ENCODE results near the gene BRCA1.
A peak's percentile ranks its signal among the peaks of the same experiment; 100 is the strongest.

BRCA1 gene

DNA sequence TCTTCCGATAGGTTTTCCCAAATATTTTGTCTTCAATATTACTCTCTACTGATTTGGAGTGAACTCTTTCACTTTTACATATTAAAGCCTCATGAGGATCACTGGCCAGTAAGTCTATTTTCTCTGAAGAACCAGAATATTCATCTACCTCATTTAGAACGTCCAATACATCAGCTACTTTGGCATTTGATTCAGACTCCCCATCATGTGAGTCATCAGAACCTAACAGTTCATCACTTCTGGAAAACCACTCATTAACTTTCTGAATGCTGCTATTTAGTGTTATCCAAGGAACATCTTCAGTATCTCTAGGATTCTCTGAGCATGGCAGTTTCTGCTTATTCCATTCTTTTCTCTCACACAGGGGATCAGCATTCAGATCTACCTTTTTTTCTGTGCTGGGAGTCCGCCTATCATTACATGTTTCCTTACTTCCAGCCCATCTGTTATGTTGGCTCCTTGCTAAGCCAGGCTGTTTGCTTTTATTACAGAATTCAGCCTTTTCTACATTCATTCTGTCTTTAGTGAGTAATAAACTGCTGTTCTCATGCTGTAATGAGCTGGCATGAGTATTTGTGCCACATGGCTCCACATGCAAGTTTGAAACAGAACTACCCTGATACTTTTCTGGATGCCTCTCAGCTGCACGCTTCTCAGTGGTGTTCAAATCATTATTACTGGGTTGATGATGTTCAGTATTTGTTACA, 30.9 kb downstream of the BRCA1 start:
- no peak for DNase-seq (ENCODE audit: low read depth)
- TF ChIP-seq, protein P1, sequence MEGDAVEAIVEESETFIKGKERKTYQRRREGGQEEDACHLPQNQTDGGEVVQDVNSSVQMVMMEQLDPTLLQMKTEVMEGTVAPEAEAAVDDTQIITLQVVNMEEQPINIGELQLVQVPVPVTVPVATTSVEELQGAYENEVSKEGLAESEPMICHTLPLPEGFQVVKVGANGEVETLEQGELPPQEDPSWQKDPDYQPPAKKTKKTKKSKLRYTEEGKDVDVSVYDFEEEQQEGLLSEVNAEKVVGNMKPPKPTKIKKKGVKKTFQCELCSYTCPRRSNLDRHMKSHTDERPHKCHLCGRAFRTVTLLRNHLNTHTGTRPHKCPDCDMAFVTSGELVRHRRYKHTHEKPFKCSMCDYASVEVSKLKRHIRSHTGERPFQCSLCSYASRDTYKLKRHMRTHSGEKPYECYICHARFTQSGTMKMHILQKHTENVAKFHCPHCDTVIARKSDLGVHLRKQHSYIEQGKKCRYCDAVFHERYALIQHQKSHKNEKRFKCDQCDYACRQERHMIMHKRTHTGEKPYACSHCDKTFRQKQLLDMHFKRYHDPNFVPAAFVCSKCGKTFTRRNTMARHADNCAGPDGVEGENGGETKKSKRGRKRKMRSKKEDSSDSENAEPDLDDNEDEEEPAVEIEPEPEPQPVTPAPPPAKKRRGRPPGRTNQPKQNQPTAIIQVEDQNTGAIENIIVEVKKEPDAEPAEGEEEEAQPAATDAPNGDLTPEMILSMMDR (IDR thresholded peaks at IDR 0.05; ENCODE audit: insufficient read depth, low read depth, low read length, missing control alignments): no peak
- H3K4me3 ChIP-seq (ENCODE audit: low read length): no peak overlapping the region

DNA sequence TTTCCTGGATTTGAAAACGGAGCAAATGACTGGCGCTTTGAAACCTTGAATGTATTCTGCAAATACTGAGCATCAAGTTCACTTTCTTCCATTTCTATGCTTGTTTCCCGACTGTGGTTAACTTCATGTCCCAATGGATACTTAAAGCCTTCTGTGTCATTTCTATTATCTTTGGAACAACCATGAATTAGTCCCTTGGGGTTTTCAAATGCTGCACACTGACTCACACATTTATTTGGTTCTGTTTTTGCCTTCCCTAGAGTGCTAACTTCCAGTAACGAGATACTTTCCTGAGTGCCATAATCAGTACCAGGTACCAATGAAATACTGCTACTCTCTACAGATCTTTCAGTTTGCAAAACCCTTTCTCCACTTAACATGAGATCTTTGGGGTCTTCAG, 32.3 kb downstream of the BRCA1 start:
- TF ChIP-seq, protein P1 (IDR thresholded peaks at IDR 0.05; ENCODE audit: insufficient read depth, low read depth, low read length, missing control alignments): no peak
- DNase-seq (ENCODE audit: low read depth): no peak
- H3K4me3 ChIP-seq (ENCODE audit: low read length): no peak overlapping the region

DNA sequence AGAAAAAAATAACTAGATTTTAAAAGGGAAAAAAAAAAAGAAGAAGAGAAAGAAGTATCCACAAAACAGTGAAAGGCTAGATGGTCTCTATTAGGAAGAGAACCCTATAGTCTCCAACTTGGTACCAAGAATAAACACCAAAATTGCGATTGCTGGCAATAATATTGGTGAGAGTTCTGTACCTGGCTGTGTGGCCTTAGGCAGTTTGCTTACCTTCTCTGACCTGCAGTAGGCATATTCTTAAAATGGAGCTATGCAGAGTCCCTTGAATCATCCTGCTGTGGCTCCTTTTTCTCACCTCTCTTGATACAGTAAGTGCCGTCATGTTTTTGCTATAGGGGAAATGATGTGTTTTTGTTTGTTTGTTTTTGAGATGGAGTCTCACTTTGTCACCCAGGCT, 35.1 kb downstream of the BRCA1 start:
- TF ChIP-seq, protein P1 (IDR thresholded peaks at IDR 0.05; ENCODE audit: insufficient read depth, low read depth, low read length, missing control alignments): no peak
- no peak for DNase-seq (ENCODE audit: low read depth)
- no peak overlapping the region for H3K4me3 ChIP-seq (ENCODE audit: low read length)

DNA sequence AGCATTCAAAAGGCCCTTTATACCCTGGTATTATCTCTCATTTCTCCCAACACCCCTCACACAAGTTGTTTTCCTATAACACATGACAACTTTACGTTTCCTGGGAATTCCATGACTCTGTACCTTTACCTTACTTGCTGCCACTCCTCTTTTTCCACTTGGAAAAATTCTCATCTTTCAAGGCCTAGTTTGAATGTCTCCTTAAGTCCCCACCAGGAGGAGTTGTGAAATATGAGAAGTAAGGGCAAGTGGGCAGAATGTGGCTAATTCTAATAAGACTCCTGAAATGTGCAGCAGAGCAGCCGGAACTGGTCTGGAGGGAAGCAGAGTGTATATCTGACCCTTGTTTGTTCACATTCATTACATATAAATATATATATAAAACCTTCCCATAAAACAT, 39.7 kb downstream of the BRCA1 start:
- TF ChIP-seq, protein P1 (IDR thresholded peaks at IDR 0.05; ENCODE audit: insufficient read depth, low read depth, low read length, missing control alignments): no peak
- DNase-seq (ENCODE audit: low read depth): peak; percentile 5
- H3K4me3 ChIP-seq (ENCODE audit: low read length): no peak overlapping the region

DNA sequence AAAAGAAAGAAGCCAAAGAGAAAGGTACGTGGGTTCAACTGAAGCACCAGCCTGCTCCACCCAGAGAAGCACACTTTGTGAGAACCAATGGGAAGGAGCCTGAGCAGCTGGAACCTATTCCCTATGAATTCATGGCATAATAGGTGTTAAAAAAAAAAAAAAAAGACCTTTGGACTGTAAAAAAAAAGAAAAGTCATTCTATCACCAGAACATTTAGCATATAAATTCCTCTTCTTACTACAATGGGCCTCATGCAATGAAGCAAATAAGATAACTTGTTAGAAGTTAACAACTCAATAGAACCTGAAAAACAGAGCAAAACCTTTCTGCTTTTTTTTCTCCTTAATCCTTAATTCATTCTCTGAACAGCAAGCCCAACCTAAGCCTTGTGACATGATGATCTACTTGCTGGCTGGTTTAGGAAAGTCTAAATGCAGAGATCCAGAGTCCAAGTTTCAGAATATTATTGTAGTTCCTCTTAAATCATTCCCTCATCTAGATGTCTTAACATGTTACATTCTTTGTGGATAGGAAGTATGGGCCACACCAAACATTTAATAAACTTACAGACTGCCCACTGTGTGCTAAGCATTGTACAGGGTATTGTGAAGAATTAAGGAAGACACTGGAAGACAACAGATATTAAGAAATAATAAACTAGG, 45.4 kb downstream of the BRCA1 start:
- TF ChIP-seq, protein P1 (IDR thresholded peaks at IDR 0.05; ENCODE audit: insufficient read depth, low read depth, low read length, missing control alignments): no peak
- H3K4me3 ChIP-seq (ENCODE audit: low read length): no peak overlapping the region
- no peak for DNase-seq (ENCODE audit: low read depth)

DNA sequence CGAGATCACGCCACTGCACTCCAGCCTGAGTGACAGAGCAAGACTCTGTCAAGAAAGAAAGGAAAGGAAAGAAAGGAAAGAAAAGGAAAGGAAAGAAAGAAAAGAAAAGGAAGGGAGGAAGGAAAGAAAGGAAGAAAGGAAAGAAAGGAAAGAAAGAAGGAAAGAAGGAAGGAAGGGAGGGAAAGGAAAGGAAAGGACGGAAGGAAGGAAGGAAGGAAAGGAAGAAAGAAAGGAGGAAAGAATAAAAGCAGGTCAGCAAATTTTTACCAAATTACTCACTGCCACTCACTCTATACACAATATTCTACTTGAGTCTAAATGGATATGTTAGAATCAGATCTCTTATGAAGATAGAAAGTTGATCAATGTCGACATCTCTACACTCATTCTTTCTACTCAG, 50.3 kb downstream of the BRCA1 start:
- H3K4me3 ChIP-seq (ENCODE audit: low read length): no peak overlapping the region
- DNase-seq (ENCODE audit: low read depth): no peak
- TF ChIP-seq, protein P1 (IDR thresholded peaks at IDR 0.05; ENCODE audit: insufficient read depth, low read depth, low read length, missing control alignments): no peak

DNA sequence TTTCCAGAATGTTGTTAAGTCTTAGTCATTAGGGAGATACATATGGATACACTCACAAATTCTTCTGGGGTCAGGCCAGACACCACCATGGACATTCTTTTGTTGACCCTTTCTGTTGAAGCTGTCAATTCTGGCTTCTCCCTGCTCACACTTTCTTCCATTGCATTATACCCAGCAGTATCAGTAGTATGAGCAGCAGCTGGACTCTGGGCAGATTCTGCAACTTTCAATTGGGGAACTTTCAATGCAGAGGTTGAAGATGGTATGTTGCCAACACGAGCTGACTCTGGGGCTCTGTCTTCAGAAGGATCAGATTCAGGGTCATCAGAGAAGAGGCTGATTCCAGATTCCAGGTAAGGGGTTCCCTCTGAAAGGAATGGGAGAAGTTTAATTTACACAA, 54.3 kb downstream of the BRCA1 start:
- TF ChIP-seq, protein P1 (IDR thresholded peaks at IDR 0.05; ENCODE audit: insufficient read depth, low read depth, low read length, missing control alignments): no peak
- DNase-seq (ENCODE audit: low read depth): no peak
- no peak overlapping the region for H3K4me3 ChIP-seq (ENCODE audit: low read length)
